Upper lobe of left lung (tissue), 4 donors: ENCODE data around the gene PCSK2.

ENCODE experiments used
- POLR2A ChIP-seq, 4 donors: fragments of 450-650 bp; IDR thresholded peaks; one replicate each; pipeline ENCODE4 v1.5.1; 2016 to 2017; ENCODE audit warnings: antibody characterized with exemption in 4 of 4, mild to moderate bottlenecking in 2 of 4
- TF ChIP-seq, protein P1 (sequence below), 6 experiments: fragments of 450-650 bp in 4 of 6; fragments of 200-600 bp in 2 of 6; sonication (generic) in 2 of 6; IDR thresholded peaks; one replicate each; pipeline ENCODE4 v1.5.1; 2016 to 2019; ENCODE audit warnings: antibody characterized with exemption in 6 of 6

- TF ChIP-seq, protein P1, sequence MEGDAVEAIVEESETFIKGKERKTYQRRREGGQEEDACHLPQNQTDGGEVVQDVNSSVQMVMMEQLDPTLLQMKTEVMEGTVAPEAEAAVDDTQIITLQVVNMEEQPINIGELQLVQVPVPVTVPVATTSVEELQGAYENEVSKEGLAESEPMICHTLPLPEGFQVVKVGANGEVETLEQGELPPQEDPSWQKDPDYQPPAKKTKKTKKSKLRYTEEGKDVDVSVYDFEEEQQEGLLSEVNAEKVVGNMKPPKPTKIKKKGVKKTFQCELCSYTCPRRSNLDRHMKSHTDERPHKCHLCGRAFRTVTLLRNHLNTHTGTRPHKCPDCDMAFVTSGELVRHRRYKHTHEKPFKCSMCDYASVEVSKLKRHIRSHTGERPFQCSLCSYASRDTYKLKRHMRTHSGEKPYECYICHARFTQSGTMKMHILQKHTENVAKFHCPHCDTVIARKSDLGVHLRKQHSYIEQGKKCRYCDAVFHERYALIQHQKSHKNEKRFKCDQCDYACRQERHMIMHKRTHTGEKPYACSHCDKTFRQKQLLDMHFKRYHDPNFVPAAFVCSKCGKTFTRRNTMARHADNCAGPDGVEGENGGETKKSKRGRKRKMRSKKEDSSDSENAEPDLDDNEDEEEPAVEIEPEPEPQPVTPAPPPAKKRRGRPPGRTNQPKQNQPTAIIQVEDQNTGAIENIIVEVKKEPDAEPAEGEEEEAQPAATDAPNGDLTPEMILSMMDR (IDR thresholded peaks at IDR 0.05), result no peak
- TF ChIP-seq POLR2A (IDR thresholded peaks at IDR 0.05), result no peak
Measured at GRCh38 chr20:17522528-17522927, 295.7 kb downstream of the PCSK2 start.
